GM12874 (cell line): ENCODE data around the gene PHF24.

Experiments
- TF ChIP-seq, protein P1 (sequence below): IDR thresholded peaks from 2 replicates; pipeline ENCODE4 v1.5.1; 2011; ENCODE audit warnings: low read depth, mild to moderate bottlenecking, control low read depth, low read length, moderate library complexity; ENCODE audit not compliant: insufficient read depth

Gene PHF24

DNA sequence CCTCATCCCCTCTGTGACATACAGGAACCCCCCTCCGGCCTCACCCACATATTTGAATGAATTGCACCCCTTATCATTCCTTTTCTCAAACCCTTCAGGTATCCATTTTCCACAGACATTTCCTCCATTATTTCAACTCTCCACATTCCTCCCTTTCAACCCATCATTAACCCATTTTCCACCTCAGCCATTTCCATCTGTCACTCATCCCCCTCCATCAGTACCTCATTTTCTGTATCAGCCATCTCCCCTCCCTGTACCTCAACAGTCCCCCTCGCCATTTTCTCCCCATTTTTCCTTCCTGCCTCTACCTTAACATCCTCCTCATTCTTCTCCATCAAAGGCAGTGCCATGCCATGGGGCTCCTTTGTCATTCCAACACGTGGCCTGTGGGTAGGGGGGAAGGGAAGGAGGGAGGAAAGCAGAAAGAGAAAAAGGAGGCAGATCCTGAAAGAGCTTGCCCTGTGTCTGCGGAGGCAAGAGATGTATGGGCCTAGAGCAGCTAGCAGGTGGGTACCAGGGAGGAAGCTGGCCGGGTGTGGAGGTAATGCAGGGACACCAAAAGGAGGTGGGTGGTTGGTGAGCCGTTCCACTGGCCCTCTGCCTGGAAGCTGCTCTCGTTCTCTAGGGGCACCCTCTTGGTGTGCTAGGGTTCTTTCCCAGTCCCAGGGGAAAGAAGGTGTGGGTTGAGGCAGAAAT lies 33.0 kb downstream of the PHF24 start:
- TF ChIP-seq, protein P1, sequence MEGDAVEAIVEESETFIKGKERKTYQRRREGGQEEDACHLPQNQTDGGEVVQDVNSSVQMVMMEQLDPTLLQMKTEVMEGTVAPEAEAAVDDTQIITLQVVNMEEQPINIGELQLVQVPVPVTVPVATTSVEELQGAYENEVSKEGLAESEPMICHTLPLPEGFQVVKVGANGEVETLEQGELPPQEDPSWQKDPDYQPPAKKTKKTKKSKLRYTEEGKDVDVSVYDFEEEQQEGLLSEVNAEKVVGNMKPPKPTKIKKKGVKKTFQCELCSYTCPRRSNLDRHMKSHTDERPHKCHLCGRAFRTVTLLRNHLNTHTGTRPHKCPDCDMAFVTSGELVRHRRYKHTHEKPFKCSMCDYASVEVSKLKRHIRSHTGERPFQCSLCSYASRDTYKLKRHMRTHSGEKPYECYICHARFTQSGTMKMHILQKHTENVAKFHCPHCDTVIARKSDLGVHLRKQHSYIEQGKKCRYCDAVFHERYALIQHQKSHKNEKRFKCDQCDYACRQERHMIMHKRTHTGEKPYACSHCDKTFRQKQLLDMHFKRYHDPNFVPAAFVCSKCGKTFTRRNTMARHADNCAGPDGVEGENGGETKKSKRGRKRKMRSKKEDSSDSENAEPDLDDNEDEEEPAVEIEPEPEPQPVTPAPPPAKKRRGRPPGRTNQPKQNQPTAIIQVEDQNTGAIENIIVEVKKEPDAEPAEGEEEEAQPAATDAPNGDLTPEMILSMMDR: no peak

DNA sequence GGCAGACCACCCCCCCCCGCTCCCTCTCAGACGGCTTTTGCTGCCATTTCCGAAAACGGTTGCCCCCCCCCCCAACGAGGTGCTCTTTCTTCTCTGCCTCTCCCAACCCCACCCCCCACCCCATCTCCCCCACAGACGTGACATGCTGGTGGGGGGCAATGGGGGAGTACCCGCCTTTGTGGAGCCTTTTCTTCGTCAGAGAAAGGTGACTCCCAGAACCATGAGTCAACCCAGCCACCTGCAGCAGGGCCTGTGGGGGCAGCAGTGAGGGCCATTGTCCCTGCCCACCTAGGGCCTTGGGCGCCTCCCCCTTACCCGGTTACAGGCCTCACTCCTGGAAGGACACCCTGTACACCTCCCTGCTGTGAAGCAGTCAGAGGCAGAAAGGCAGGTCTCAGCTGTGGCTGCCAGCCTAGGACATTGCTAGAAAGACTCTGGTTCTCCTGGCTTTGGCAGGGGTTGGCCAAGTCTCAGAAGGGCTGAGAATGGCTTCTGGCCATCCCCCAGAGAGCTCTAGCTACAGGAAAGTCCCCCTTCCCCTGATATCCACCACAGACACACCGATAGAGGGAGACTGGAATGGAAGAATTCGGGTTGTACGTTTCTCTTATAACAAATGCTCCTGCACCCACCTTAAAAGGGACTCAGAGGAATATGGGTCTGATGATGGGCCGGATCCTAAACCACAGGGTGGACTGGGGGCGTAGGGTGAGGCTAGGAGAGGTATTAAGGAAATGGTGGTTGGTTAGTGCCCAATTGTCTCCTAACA lies 33.7 kb downstream of the PHF24 start:
- TF ChIP-seq, protein P1: peak; percentile 30; the same call in 1 of the 2 replicates

DNA sequence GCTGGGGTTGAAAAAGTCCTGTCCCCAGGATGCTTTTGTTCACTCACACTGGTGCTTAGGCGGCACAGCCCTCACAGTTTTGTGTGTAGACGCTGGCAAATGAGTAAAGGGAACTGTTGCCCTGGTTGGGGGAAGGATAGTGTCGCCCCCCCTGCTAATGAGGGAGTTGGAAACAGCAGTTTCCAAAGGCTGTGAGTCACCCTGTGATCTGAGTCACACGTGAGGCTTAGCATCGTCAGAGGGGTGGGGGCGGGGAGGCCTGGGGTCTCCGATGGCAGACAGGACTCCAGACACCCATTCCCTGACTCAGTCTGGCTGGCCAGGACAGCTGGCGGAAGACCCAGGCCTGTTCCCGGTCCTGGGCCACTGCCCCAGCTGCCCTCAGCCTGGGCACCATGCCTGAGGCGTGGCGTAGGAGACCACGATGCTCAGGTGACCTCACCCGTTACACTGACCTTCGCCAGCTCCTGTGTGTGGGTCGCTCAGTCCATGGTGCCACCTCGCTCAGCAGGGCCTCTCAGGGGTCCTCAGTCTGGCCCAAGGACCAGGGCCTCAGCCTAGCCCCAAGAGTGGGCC lies 34.4 kb downstream of the PHF24 start:
- TF ChIP-seq, protein P1: no peak

DNA sequence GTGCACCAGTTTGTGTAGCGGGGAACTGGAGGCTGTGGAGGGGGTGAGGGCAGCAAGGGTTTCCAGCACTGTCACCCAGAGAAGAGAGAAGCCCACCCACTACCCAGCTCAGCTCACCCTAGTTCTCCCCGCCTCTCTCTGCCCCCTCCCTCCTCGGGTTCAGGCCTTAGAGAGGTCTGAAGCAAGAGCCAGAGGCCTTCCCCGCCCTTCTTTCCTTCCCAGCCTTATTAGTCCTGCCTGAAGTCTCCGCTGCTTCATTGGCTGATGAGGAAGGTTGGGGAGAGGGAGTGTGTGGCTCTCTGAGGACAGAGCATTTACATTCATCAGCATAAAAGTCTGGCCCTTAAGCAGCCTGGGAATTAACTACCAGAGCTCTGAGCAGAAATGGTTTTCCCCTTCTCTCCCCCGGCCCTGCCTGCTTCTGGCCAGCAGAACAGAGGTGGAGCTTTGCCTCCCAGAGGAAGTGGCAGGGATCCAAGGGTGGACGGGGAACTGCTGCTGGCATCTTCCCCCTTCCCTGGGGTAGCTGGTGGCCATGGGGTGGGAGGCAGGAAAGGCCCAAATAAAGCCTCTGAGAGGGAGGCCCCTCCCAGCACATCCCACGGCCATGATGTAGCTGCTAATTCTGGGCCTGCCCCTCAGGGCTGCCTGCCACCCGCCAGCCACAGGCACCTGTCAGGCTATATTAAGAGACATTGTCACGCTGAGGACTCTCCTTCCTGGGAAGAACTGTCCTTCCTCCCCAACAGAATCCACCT lies 35.6 kb downstream of the PHF24 start:
- TF ChIP-seq, protein P1: no peak

DNA sequence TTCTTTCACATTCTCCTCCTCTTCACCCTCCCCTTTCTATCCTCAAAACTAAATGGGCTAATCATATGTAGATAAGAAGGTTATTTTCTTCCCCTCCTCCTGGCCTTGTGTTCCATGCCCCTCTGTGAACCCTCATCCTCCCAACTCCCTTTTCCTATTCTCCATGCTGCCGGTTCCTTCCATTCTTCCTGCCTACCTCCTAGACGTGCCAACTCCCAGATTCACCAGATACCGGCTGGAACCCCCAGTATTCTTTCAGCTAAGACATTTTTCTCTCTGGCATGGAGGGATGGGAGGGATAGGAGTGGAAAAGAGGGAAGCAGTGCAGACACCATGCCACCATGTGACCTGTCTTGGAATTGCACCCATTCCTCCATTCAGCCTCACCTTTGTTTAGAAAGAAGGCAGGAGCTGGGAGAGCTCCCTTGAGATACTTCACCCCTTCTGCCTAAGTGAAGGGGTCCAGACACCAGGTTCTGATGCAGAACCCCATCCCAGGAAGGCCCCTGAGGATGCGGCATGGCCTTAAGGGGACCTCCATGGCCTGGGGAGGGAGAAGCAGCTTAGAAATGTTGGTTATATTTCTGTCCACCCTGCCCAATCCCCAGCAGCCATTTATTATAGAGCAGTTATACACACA lies 36.3 kb downstream of the PHF24 start:
- TF ChIP-seq, protein P1: peak; percentile 59

DNA sequence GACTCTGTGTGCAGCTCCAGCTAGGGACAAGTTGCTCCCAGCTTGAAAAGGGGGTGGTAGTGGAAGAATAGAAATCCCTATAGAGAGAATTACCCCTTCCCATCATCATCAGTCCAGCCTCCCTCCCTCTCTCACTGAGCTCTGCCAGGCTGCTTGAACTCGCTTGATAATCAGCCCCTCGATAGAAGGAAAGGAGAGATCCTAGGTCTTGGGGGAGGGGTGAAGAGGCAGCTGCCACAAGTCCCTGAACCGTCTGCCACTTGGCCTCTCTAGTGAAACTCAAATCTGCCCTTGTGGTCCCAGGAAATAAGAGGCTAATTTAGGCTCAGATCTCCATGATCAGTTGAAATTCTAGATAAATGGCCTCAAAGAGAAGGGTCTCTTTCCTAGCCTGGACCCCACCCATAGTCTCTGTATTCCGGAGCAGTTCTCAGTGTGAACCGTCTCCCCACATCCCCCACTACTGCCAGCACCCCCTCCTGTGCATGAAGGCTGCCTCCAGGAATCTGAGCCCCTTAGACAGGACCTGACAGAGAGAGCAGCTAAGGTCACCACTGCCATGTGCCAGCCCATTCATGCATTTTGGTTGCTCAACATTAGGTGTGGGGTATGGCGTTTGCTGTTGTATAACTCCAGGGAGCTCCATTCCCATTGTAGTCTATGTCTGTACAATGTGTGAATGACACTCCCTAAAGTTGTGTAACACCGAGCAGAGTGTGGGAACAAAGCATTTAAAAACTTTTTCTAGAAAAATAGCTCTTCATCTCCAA lies 37.0 kb downstream of the PHF24 start:
- TF ChIP-seq, protein P1: no peak
